ENCODE data around the gene NBEA. TPM values are rescaled to one million over a fixed set of nuclear protein-coding genes. Genes with fewer than 3 reads are reported as not detected.

Gene NBEA
- total RNA-seq: 6.9 and 7.0 TPM in 2 replicates

GRCh38 chr13:34941835-34942731 lies at the start of gene NBEA:
Gene NBEA (plus strand): TSS chr13:34942270. CDS start chr13:34942821, 551 bp downstream.

GRCh38 chr13:35475960-35476943 lies 534.2 kb downstream of the NBEA start, which contains the start of gene MAB21L1:
Gene MAB21L1 (minus strand): TSS chr13:35476689. CDS start chr13:35476138, 551 bp downstream.

Small RNA genes lying within 50 kb of the gene (small RNA-seq; reads per million reads assigned to genes)
- not detected for gene RF00017
